Measurements from ENCODE around the gene SBNO2.
"Not testable (repeated sequence)": the region's sequence is repeated elsewhere in the genome, so short reads cannot be mapped to it uniquely, and the experiment has no call there.

SBNO2 gene

DNA sequence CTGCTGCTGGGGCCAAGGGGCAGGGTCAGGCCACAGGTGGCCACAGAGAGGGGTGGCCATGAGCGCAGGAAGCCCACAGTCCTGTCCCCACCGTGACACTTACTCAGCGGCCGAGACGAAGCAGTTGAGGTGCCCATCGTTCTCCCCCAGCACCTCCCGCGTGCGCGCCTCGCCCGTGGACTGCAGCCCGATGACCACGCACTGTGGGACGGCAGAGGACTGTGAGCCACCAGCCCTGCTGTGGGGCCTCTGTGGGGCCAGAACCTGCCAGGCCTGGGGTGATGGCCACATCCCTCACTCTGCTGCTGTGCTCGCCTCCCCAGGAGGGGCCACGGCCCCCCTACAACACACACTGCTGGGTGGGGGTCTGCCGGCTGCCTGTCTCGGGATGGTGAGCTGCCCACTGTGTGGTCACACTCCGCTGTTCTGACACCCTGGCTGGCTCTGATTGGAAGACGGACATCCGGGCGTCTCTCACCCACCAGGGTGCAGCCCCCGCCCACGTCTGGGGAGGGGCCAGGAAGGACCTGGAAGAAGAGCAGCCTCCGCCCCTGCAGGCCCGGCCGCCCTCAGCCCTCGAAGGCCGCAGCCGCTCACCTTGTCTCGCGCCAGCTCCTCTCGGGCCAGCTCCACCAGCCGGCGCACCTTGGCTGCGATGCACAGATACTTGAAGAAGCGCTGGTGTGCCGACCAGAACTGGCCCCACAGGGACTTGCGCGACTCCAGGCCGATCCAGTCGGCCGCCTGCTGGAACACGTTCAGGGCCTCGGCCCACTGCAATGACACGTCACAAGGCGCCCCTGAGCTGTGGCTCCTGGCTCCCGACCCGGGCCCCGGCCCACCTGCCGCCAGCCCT, 57.1 kb downstream of the SBNO2 start:
- DNase-seq: no peak

DNA sequence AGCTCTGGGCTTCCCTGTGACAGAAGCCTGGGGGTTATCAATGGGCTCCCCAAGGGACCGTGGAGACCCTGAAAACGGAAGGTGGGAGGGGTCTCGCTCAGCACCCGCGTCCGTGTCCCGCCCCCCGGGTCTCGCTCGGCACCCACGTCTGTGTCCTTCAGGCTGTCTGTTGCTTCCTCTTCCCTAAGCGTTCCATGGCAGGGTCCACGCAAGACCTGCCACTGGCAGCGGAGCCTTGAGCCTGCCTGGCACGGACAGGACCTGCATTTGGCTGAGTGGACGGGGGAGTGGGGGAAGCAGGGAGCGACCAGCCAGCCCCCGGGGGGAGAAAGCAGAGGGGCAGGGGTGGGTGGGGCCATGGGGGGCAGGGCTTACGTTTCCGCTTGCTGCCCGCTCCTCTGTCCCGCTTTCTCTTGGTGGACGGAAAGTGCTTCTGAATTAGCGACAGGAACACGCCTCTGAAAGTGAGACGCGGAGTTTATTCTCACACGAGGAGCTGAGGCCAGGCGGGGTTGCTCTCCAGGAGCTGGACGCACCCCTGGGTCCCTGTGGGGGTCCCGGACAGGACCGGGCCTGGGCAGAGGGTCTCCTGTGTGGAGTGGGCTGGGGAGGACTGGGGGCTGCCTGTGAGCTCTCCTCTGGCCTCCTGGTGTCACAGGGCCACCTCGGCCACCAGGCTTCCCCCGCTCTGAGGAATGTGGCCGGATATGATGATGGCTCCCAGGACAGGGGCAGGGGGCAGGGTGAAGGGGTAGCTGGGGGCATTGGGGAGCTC, 58.2 kb downstream of the SBNO2 start:
- DNase-seq: no peak

DNA sequence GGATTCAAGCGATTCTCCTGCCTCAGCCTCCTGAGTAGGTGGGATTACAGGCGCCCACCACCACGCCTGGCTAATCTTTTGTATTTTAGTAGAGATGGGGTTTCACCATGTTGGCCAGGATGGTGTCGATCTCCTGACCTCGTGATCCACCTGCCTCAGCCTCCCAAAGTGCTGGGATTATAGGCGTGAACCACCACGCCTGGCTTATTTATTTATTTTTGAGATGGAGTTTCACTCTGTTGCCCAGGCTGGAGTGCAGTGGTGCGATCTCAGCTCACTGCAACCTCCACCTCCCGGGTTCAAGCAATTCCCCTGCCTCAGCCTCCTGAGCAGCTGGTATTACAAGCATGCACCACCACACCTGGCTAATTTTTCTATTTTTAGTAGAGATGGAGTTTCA, 59.3 kb downstream of the SBNO2 start:
- not testable (repeated sequence) for DNase-seq

DNA sequence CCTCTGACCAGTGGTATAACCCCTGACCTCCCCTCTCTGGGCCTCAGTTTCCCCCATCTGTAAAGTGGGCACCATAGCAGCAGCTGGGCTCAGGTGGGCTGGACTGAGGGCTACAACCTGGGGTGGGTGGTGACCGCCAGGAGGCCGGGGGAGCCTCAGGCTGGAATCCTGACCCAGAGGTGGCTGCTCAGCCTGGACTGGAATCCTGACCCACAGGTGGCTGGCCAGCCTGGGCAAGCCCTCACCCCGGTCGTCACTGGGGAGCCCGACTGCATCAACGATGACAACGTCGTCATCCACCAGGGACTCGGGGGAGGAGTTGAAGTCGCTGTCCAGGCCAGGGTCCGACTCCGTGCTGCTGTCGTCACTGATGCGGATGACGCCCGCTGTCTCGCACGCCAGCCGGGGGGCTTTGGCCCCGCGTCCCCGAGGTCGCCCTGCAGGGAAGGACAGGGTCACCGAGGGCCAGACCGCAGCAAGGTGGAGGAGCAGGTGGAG, 60.0 kb downstream of the SBNO2 start:
- no peak for DNase-seq

DNA sequence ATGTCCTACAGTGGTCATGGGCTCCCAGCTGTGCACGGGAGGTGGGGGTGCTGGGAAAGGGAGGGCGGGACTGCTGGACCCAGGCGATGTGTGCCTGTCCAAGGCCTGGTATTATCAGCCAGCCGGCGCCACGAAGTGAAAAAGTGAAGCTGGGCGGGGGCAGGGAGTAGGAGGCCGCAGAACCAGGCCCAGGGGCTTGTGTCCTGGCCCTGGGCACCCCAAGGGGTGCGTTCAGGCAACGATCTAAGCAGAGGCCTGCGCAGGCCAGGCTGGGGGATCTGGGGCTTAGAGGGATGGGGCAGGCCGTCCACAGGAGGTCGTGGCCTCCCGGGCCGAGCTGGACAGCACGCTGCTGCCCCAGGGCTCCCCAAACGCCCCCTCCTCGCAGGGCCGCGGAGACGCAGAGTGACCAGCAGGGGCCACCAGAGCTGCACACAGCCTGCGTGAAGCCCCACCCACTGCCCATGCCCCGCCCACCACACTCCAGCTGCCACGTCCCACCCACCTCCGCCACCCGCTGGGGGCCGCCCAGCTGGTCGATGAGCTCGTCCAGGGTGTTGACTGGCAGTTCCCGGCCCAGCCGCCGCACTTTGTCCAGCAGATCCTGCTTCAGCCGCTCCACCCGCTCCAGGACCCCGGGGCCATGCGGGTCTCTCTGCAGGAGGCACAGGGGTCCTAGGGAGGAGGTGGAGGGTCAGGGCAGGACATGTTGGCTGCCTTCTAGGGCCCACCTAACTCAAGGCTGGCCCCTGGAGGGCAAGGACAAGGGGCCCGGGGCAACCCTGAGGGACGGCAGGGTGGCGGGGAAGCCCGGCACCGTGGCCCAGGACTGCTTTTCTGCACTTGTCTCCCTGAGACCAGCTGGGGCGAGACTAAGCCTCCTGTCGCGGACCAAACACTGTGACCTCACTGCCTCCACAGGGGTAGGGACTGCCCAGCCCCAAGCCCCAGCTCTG, 60.8 kb downstream of the SBNO2 start:
- peak; percentile 85 for DNase-seq

DNA sequence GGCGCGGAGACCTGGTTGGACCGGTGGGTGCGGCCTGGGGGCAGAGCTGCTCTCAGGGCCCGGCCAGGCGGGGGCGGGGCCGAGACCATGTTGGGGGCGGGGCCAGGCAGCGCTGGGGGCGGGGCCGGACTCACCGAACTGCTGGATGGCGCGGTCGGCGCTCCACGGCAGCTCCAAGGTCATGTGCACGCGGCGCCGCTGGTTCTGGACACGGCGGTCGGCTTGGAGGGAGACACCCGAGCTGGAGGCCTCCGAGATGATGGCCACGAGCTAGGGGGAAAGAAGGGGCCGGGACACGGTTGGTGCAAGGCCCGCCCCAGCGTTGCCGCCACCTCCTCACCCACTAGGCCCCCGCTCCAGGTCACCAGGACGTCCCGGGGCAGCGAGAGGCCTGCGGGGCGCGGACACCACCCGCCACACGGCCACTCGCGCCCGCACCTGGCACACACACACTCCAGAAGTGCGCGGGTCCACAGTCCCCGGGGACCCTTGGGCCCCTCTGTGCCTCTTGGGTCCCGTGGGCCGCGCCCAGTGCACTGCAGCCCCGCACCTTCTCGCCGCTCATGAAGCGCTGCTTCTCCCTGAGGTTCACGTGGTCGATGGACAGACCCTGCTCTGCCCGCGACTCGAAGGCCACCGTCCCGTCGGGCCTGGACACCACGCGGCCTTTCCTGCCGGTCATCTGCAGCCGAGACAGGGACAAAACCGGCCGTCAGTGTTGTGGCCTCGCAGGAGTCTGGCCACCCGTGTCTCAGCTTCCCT, 61.6 kb downstream of the SBNO2 start:
- DNase-seq: no peak

DNA sequence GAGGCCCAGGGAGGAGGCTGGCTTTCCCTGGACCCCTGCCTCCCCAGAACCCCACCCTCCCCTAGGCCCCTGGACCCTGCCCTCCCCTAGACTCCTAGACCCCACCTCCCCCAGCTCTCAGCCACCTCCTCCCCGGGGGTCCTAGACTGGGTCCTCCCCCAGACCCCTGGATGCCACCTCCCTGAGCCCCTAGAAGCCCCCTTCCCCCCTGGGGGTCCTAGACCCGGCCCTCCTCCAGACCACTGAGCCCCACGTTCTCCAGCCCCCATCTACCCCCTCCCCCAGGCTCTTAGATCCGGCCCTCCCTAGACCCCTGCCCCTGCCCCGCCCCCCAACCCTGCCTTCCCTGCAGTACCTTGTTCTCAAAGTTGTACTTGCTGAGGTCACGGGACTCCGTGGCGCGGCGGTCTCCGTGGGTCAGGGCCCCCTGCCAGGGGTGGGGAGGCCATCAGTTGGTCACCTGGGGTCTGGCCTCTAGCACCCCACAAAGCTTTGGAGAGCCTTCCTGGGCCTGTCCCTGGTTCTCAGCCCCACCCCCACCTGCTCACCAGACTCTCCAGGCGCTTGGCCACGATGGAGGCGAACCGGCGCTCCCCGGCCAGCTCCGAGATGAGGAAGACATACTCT, 62.3 kb downstream of the SBNO2 start:
- no peak for DNase-seq

DNA sequence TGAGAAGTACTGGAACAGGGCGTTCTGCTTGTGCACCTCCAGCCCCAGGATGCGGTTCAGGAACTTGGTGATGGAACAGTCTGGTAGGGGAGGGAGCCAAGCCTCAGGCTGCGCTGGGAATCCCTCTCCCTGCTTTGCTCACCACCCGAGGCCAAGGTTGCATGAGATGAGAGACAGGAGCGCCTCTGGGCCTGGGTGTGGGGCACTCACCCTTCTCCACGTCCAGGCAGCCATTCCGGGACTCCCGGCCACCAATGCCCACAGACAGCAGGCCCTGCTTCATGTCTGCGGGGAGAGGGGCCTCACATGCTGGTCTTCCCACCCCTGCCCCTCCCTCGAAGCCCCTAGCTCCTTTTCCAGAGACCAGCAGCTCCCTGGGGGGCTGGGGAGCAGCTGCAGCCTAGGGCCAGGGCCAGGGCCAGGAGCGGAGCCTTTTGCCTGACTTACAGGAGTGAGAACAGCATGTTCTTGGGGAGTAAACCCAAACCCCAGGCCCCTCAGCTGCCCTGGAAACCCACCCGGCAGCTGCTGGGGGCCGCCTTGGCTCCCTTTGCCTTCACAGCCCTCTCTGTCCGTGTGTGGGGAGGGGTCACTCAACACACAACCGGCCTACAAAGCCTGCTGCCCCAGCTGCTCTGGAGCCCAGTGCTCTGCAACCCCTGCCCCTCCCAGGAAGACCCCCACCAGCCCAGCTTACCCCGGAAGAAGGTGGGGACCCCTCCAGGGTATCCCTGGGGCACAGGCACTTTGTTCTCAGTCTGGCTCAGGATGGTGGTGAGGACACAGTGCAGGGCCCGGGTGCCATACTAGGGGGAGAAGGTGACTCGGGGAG, 63.0 kb downstream of the SBNO2 start:
- no peak for DNase-seq

DNA sequence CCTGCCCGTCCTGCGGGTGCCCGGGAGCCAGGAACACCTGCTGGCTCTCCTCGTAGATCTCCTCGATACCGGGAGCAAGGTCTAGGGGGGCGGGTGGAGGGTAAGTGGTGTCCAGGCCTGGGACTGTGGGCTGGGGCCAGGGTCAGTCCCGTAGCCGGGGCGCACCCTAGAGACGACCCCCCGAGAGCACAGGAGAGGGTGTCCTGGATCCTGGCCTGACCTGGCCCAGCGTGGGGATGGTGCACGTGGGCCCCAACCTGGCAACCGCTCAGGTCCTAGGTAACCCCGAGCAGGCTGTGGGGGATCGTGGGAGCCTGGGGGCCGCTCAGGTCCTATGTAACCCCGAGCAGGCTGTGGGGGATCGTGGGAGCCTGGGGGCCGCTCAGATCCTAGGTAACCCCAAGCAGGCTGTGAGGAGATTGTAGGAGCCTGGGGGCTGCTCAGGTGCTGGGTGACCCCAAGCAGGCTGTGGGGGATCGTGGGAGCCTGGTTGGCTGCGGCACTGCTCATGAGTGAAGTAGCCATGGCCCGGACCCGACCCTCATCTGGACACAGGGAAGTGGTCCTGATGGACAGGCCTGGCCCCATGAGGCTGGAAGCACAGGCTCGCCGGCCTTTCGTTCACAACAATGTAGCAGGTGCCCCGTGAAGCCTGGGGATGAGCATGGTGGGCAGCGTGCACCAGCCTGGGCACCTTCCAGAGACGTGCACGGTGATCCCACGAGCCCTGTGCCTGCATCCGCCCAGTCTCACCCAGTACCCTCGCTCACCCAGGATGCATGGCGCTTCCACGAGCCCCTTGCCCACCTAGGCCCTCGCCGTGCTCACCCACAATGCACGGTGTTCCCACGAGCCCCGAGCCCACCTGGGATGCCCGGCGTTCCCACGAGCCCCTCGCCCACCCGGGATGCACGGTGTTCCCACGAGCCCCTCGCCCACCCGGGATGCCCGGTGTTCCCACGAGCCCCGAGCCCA, 64.1 kb downstream of the SBNO2 start:
- DNase-seq: no peak

DNA sequence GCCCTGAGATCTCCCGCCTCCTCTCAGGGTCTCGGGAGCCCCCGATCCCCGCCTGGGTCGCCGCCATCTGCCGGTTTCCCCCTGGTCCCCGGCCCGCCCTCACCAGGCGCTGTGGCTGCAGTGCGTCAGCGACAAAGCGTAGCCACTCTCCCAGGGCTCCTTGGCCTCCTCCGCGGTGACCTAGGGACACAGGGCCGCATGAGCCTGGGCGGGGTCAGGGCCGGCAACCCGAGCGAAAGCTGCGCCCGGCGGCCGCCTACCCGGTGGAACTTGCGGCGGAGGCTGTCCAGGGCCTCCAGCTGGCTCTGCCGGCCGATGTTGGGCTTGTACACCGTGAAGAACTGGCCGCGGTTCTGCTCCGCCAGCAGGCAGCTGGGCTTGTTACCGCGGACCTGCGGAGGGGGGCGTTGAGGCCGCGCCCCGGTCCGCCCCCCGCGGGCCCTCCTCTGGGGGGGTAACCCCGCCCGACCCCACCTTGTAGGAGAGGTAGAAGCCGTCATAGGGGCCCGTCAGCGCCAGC, 65.0 kb downstream of the SBNO2 start:
- DNase-seq: no peak

DNA sequence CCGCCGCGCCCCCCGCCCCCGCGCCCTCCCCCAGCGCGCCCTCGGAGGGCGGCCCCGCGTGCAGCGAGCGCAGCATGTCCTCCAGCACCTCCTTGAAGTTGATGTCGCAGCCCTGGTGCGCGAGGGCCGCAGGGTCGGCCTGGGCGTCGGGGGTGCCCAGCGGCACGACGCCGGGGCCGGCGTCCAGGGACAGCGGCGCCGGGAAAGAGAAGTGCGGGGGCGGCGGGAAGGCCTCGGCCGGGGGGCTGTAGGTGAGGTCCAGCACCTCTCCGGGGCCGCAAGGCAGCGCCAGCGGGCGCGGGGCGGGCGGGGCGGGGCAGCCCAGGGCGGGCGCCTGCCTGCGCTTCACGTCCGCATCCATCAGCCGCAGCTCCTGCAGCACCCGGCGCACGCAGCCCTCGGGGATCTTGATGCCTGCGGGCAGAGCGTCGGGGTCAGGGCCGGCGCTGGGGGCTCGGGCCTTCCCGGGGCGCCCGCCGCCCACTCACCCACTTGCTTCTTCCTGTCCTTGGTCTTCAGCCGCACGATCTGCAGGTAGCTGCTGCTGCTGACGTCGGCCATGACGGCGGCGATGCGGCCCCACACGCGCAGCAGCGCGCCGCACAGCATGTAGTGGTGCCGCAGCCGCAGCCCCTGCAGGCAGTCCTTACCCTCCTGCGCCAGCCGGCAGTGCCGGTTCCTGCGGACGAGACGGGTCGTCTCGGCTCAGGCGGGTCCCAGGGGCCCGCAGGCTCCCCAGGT, 65.6 kb downstream of the SBNO2 start:
- DNase-seq: no peak

DNA sequence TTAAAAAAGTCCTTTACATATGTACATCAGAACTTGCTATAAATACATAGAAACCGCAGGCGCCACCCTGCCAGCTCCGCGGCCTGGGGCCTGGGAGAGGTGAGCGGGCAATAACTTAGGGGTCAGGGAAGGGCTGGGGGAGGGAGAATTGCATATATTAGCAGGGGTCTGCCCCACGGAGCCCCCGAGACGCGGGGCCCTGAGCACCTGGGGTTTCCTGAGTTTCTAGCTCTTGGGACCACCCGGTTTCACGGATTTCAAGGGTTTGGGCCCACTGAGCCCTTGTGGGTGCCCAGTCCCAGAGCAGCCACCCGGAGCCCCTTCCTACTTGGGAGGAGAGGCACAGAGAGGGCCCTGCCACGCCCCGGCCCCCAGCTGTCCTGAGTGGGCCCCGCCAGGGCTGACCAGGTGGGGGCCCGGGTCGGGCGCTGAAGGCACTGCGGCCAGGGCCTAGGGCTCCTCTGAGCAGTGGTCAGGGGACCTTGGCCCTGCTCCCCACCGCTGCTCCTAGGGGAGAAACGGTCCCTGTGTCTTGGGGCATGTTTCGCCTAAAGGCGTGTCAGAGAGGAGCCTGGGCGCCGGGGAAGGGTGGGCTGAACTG, 66.3 kb downstream of the SBNO2 start:
- no peak for DNase-seq

DNA sequence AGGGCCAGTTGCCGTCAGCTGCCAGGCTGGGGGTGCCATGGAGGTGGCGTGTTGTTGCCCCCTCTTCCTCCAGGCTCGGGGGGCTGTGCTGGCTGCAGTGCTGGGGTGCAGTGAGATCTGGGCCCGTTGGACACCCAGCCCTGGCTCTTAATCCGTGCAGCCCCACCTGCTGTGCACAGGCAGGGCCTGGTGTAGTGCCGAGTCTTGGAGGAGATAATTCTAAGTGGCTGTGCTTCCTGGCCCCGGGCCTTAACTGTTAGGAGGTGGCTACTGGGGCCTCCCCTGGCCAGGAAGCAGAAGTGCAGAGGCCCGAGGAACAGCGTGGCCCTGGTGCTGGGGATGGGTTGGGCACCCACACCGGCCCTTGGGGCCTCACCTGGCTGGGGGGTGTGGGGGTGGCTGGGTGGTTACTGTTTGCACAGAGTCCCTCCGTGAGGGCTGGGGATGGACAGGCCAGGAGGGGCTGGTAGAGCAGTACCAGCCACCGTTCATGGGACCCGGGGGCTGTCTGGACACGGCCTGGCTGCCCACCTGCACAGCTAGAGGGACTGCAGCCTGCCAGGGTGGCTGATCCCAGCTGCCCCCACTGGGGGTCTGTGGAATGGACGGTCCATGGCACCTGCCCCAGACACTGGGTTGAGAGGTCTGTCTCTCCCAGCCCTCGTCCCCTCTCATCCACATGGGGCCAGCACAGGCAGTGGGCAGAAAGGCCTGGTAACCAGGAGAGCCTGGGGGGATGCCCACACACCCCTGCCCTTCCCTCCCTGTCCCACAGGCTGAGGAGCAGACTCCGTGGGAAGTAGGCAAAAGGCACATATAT, 67.0 kb downstream of the SBNO2 start:
- no peak for DNase-seq

DNA sequence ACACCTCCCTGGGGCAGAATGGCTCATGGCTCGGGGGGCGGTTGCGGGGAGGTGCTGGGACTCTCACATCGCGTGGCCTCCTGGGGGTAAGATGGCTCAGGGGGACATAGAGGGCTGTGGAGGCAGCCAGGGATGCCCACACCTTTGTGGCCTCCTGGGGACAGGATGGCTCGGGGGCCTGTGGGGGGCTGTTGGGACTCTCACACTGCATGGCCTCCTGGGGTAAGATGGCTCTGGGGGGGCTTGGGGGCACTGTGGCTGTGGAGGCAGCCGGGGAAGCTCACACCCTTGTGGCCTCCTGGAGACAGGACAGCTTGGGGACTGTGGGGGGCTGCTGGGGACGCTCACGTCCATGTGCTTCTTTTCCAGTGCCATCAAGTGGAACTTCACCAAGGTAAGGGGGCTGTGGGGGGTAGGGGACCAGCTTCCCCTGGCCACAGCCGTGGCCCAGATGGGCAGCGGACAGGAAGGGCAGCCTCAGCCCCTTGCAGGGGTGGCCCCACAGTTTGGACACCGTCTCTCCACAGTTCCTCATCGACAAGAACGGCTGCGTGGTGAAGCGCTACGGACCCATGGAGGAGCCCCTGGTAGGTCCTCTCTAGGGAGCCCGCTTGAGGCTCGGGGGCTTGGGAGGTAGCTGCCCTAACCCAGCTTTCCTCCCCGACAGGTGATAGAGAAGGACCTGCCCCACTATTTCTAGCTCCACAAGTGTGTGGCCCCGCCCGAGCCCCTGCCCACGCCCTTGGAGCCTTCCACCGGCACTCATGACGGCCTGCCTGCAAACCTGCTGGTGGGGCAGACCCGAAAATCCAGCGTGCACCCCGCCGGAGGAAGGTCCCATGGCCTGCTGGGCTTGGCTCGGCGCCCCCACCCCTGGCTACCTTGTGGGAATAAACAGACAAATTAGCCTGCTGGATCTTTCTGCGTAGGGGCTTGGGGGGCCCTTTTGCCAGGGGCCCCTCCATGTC, 67.9 kb downstream of the SBNO2 start:
- DNase-seq: no peak

DNA sequence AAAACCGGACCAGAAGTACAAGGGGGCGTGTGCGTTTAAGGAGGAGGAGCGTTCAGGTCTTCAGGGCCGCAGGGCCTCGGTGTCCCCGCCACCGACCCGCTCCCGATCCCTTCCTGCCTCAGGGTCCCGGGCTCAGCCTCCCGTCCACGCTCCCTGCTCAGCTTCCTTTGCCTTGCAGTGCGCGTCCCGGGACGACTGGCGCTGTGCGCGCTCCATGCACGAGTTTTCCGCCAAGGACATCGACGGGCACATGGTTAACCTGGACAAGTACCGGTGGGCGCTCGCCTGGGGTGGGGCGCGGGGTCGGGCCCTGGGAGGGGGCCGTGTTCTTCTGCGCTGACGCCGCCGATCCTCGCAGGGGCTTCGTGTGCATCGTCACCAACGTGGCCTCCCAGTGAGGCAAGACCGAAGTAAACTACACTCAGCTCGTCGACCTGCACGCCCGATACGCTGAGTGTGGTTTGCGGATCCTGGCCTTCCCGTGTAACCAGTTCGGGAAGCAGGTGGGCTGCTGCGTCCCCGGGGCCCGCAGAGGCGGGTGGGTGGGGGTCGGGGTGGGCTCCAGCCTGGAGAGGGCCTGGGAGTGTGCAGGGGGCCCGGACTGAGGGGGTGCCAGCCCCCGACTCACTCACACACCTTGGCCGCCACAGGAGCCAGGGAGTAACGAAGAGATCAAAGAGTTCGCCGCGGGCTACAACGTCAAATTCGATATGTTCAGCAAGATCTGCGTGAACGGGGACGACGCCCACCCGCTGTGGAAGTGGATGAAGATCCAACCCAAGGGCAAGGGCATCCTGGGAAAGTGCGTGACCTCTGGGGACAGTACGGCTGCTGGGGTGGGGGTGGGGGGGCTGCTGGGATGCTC, 68.8 kb downstream of the SBNO2 start:
- DNase-seq: no peak

Measured in amniotic stem cell (primary cell).